ENCODE measurements around the gene CAPN11. TPM values are rescaled to one million over a fixed set of nuclear protein-coding genes. Genes with fewer than 3 reads are reported as not detected.
A peak's percentile ranks its signal among the peaks of the same experiment; 100 is the strongest.

The CAPN11 gene
- total RNA-seq, 1 donor from 2014 or later, result 0.07 TPM

- peak overlapping the region; percentile 100 for H3K27ac Mint-ChIP-seq (ENCODE audit: unreplicated experiment)
- H3K9me3 Mint-ChIP-seq (ENCODE audit: low read depth), result no peaks in the 10 kb centered on the region
- TF ChIP-seq CTCF (IDR thresholded peaks at IDR 0.05), result no peak
- H3K4me1 Mint-ChIP-seq (ENCODE audit: low read depth), result peaks cover 83% of the 10 kb centered on the region
- H3K4me3 Mint-ChIP-seq (ENCODE audit: unreplicated experiment), result peak overlapping the region; percentile 86
- no peak for DNase-seq (ENCODE audit: low spot score)
- H3K27me3 Mint-ChIP-seq (ENCODE audit: low read depth), result no peaks in the 10 kb centered on the region
- H3K36me3 Mint-ChIP-seq (ENCODE audit: low read depth), result no peaks in the 10 kb centered on the region
These were observed 64.1 kb downstream of the CAPN11 start for GRCh38 chr6:44222486-44223318.

DNA sequence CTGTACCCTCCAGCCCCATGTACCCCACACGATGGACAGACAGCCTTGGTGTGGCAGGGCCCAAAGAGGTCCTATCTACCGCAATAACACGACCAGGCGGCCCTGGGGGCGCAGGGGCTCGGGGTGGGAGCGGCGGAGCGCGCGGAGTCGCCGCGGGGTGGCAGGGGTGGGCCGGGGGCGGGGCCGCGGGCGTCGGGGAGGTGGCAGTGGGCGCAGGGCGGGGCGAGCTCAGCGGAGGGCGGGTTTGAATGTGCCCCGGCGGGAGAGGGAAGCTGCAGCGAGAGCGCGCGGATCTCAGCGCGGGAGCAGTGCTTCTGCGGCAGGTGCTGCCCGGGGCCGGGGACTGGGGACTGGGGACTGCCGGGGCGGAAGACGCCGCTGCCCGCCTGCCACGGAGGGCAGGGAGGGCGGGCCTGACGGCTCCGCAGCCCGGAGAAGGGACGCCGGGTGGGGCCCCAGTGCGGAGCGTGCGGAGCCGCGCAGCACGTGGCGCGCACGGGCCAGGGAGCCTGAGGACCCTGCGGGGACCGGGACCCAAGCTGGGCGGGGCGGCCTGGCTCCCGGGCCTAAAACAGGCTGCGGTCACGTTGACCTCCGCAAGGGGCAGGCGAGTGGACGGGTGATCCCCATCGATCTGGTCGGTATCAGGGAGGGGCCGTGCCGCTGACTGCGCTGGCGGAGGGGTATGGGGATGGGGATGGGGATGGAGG, 64.9 kb downstream of the CAPN11 start, which contains the start of gene SLC29A1:
Gene SLC29A1, plus strand, starts transcription at position 277 of the 710 bp plus-strand sequence. CDS start 3,719 bp downstream, outside the sequence.
- no peaks in the 10 kb centered on the region for H3K36me3 Mint-ChIP-seq (ENCODE audit: low read depth)
- H3K4me3 Mint-ChIP-seq (ENCODE audit: unreplicated experiment), result peak within 1 kb of the TSS; percentile 86
- H3K4me1 Mint-ChIP-seq (ENCODE audit: low read depth), result peaks cover 84% of the 10 kb centered on the region
- H3K27me3 Mint-ChIP-seq (ENCODE audit: low read depth), result no peaks in the 10 kb centered on the region
- H3K9me3 Mint-ChIP-seq (ENCODE audit: low read depth), result no peaks in the 10 kb centered on the region
- peak; percentile 55 for TF ChIP-seq CTCF (IDR thresholded peaks at IDR 0.05)
- DNase-seq (ENCODE audit: low spot score), result no peak
- peak within 1 kb of the TSS; percentile 100 for H3K27ac Mint-ChIP-seq (ENCODE audit: unreplicated experiment)

DNA sequence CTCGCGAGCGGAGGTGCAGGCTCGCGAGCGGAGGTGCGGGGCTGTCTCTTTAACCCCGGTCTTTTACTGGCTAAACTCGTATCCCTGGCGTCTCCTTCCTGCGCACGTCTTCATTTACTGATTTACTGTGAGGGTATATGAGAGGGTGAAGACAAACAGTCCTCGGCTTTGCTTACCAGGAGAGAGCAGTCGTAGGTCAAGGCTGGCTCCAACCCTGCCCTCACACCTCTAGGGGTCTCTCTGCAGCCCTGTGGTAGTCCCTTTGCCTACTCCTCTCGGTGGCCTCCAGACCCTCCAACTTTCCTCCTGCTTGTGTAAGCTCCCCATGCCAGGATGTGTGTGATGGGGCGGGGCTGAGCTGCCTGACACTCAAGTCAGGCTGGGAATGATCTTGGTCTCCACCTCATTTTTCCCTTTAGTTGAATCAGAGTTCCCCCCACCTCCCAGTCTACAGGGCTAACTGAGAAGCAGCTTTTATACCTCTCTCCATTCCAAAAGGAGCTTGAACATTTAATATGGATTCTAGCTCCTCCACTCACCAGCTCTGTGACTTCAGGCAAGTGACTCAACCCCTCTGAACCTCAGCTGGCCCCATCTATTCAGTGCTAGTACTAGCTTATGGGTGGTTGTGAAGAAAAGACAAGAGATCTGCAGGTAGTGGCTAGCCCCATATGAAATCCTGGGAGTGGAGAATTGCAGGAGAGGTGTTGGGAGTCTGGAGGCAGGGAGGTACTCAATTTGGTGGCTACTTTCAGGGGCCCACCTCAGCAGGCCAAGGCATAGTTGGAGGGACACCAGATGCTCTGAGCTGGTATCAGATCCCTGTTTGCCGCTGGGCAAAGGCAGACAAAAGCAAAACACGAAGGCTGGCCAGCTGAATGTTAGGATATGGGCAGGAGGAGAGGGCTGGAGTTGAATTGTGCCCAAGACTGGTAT, 65.7 kb downstream of the CAPN11 start:
- H3K27ac Mint-ChIP-seq (ENCODE audit: unreplicated experiment), result peak overlapping the region; percentile 82
- H3K36me3 Mint-ChIP-seq (ENCODE audit: low read depth), result peaks cover 3% of the 10 kb centered on the region
- DNase-seq (ENCODE audit: low spot score), result no peak
- no peak for TF ChIP-seq CTCF (IDR thresholded peaks at IDR 0.05)
- H3K4me1 Mint-ChIP-seq (ENCODE audit: low read depth), result peaks cover 84% of the 10 kb centered on the region
- H3K9me3 Mint-ChIP-seq (ENCODE audit: low read depth), result no peaks in the 10 kb centered on the region
- H3K4me3 Mint-ChIP-seq (ENCODE audit: unreplicated experiment), result peak overlapping the region; percentile 86
- no peaks in the 10 kb centered on the region for H3K27me3 Mint-ChIP-seq (ENCODE audit: low read depth)

DNA sequence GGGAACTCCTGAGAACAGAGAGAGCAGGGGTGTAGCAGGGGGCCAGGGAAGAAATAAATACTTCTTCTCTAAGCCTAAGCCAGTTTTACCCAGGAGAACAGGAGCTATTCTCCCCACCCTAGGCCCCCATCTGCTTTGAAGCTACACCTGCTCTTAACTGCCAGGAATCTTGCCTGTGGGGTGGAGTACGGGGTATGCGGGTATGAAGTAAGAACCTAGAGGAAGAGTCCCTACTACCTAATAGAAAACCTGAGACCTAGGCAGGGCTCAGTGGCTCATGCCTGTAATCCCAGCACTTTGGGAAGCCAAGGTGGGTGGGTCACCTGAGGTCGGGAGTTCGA, 66.3 kb downstream of the CAPN11 start:
- H3K4me3 Mint-ChIP-seq (ENCODE audit: unreplicated experiment), result peak overlapping the region; percentile 86

More for the DNA sequence above, 66.3 kb downstream of the CAPN11 start:
- TF ChIP-seq CTCF (IDR thresholded peaks at IDR 0.05), result no peak
- Mint-ChIP-seq H3K27ac (ENCODE audit: unreplicated experiment) (peak overlapping the region; percentile 82), H3K36me3 (ENCODE audit: low read depth) (peaks cover 5% of the 10 kb centered on the region), H3K4me1 (ENCODE audit: low read depth) (peaks cover 85% of the 10 kb centered on the region), H3K27me3 (ENCODE audit: low read depth) (no peaks in the 10 kb centered on the region), H3K9me3 (ENCODE audit: low read depth) (no peaks in the 10 kb centered on the region)
- DNase-seq (ENCODE audit: low spot score), result no peak
